Mucosa of stomach (tissue), 1 donor: ENCODE measurements around the gene FAM53B.

Experiments
- H3K27me3 ChIP-seq: one replicate; pipeline ENCODE4 v1.7.0; 2013; ENCODE audit warnings: mild to moderate bottlenecking, low read length; ENCODE audit not compliant: control insufficient read depth, insufficient read depth
- H3K36me3 ChIP-seq: one replicate; pipeline ENCODE4 v1.7.0; 2013; ENCODE audit warnings: low read length; ENCODE audit not compliant: control insufficient read depth, insufficient read depth
- H3K4me1 ChIP-seq: one replicate; pipeline ENCODE4 v1.7.0; 2013; ENCODE audit warnings: mild to moderate bottlenecking, low read length; ENCODE audit not compliant: control insufficient read depth, insufficient read depth
- H3K4me3 ChIP-seq: one replicate; pipeline ENCODE4 v1.7.0; 2013; ENCODE audit warnings: low read length
- H3K9ac ChIP-seq: one replicate; pipeline ENCODE4 v1.7.0; 2013; ENCODE audit warnings: mild to moderate bottlenecking, low read length, moderate library complexity
- H3K9me3 ChIP-seq: one replicate; pipeline ENCODE4 v1.7.0; 2013; ENCODE audit warnings: mild to moderate bottlenecking, low read length, moderate library complexity; ENCODE audit not compliant: control insufficient read depth
- donor health status: Pancreatic carcinoma.

The FAM53B gene

DNA sequence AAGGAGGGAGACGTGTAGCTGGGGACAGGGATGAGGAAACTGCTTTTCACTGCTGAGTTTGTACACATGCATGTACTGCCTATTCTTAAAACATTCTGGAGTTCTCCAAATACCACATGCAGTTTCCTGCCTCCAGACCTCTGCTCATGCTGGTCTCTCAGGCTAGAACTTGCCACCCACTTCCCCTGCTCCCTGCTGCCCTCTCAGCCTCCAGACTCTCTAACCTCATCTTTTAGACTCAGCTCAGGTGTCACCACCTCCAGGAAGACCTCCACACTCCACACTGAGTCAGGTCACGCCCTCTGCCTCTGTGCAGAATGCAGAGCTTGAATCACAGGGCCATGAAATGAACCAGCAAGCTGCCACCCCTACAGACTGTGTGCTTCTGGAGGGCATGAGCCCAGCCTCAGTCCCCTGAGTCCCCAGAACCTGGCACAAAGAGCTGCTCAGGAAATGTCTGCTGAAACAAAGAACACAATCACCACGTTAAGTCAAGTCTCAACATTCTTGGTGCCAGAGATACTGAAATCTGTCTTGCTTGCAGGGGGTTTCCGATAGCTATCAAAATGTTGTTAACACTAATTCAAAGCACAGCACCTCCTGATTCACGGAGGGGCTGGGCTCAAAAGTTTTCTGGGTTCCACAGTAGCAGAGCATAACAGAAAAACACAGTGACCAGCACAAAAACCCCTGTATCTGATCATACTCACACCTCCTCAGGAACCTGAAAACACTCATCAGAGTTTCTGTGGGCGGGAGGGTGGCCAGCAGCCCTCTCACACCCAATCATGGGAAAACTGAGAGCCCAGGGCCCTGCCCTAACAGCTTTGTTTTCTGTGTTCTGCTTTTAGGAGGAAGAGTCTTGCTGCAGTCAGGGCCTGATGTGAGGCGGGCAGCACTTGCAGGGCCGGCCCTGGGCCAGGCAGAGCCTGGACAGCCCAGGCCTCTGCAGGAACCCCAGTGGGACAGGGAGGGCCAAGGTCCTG, 21.1 kb downstream of the FAM53B start:
- Histone ChIP-seq H3K4me1 (peaks cover 66% of the 10 kb centered on the region), H3K9me3 (no peaks in the 10 kb centered on the region), H3K9ac (peak overlapping the region; percentile 22), H3K4me3 (no peak overlapping the region), H3K36me3 (no peaks in the 10 kb centered on the region), H3K27me3 (no peaks in the 10 kb centered on the region)

DNA sequence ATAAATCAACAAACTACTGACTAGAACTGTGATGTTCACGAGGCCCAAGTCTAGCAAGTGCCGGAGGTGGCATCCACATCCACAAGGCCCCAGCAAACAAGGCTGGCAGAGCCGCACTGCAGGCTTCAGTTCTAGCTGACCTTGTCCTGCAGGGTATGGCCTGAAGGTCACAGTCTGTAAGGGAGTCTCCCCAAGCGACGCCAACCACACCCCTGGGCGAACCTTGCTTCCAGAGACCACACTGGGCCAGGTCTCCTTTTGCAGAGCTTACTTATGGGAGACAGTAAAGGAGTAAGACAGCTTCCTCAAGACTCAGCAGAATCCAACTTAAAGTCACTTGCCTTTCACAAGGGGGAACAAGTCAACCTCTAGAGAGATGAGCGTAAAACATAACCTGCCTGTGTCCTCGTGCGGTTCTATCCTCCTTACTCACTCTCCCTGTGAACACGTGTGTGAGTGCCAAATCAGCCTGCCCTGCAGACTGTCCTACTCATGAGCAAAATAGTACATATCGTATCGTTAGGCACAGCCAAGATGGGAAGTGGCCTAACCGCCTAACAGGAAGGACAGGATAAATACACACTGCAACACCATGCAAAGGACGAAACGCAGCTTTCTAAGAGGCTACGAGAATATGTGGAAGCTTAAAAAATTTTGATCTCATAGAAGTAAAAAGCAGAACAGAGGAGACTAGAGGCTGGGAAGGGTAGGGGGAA, 22.7 kb downstream of the FAM53B start:
- Histone ChIP-seq H3K4me1 (peaks cover 63% of the 10 kb centered on the region), H3K27me3 (no peaks in the 10 kb centered on the region), H3K4me3 (no peak overlapping the region), H3K36me3 (no peaks in the 10 kb centered on the region), H3K9me3 (no peaks in the 10 kb centered on the region), H3K9ac (no peak overlapping the region)

DNA sequence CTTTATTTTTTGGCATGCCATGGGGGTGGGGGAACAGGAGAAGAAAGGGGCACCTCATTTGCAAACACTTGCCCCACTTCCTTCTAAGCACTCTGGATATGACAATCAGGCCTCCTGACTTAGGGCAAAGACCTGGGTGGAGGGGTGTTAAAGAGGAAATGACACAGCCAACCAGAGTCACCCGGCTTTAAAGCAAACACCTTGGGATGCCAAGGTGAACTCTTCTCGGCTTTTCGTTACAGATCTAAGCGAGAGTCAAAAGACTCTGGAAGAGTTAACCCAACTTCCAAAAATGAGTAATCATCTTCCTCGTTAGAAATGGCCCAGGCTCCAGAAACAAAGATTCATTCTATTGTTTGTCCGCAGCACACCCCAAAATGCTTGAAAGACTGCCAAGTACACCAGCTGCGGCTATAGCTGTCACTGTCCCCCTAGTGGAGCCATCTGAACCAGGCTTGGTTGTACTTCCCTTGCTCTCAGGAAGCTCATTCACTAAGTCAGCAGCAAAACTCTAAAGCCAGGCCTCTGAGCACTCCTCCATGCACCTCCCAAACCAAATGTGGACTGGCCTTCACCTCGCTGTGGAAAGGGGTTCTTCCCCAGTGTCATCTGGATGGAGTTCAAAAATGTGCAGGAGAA, 24.8 kb downstream of the FAM53B start:
- H3K36me3 ChIP-seq: no peaks in the 10 kb centered on the region
- no peaks in the 10 kb centered on the region for H3K27me3 ChIP-seq
- H3K4me3 ChIP-seq: no peak overlapping the region
- peaks cover 58% of the 10 kb centered on the region for H3K4me1 ChIP-seq
- no peaks in the 10 kb centered on the region for H3K9me3 ChIP-seq
- H3K9ac ChIP-seq: no peak overlapping the region

DNA sequence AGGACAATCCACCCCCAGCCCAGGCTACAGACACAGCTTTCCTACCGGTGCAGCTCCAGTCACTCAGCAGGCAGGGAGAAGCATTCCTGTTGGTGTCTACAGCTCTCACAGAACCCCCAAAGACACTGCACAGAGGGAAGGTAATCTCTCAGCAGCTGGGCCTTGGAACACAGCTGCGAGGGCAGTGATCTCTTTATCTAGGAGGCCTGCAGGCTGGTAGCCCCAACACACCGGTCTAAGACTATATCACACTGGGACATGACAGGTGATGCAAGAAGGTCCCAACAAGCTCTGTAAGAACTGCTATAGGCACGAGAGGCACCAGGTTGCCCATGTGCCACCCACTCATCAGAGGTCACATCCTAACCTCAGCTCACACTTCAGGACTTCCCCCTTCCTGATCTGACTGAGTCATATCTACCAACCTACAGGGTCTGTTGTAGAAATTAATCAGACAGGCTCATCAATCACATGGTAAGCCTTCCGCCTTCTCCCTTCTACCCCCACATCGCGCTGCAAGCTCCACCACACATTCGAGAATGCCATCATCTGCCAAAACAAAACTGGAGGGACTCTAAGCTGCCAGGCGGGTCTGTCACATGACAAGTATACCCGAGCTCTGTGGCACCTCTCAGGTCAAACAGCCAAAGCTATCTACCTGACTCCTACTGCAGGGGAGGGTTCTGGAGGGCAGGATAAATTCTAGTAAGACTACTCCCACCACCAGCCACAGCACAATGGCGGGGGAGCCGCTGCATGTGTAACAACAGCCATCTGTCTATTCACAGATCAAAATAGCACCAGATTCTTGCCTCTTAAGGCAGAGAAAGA, 26.1 kb downstream of the FAM53B start:
- no peaks in the 10 kb centered on the region for H3K27me3 ChIP-seq
- H3K4me1 ChIP-seq: peaks cover 46% of the 10 kb centered on the region
- H3K9ac ChIP-seq: no peak overlapping the region
- no peaks in the 10 kb centered on the region for H3K9me3 ChIP-seq
- H3K36me3 ChIP-seq: no peaks in the 10 kb centered on the region
- no peak overlapping the region for H3K4me3 ChIP-seq

DNA sequence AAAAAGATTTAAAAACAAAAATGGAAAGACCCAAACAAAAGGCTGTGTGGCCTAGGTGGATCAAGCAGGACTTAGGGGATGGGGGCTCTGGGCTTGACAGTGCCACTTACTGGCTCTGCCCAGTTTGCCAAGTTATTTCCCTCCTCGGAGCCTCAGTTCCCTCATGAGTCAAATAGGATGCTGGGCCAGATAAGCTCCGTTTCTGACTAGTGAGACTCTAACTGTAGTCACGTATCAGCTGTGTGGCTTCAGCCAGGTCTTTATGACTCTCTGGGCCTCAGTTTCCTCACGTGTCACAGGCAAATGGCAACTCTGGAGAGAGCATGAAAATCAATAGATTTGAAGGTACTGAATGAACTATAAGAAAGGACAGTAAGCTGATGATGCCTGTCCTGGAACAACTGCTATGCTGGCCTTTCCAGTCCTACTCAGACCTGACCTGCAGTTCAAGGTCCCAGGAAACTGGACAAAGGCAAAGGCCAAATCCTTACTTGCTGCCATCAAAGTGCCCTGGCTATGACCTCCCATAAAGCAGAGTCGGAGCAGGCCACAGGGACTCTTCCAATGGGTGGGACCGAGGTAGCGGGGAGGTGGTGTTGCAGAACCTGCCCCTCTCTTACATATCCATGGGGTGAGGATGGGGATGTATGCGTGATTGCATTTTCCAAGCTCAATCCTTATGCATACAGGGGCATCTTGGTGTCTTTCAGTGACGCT, 27.0 kb downstream of the FAM53B start:
- Histone ChIP-seq H3K9ac (no peak overlapping the region), H3K9me3 (no peaks in the 10 kb centered on the region), H3K4me1 (peaks cover 42% of the 10 kb centered on the region), H3K36me3 (no peaks in the 10 kb centered on the region), H3K27me3 (no peaks in the 10 kb centered on the region), H3K4me3 (no peak overlapping the region)

DNA sequence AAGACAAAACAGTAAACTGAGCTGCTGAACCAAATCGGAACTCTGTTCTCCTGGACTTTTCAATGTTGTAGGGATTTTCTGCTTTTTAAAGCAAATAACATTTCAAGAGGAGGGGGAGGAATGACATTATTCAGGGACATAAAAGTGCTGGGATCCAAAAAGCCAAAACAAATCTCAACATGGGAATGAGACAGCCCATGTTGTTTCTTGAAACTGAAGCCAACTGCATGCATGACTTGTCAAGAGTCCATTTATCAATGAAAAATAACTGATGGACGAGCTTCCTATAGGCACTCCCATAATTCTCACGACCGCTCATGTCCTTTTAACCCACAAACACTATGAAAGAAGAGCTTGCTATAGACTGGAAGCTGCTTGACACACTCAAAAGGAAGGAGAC, 27.8 kb downstream of the FAM53B start:
- no peaks in the 10 kb centered on the region for H3K9me3 ChIP-seq
- no peak overlapping the region for H3K9ac ChIP-seq
- H3K36me3 ChIP-seq: no peaks in the 10 kb centered on the region
- peaks cover 36% of the 10 kb centered on the region for H3K4me1 ChIP-seq
- no peaks in the 10 kb centered on the region for H3K27me3 ChIP-seq
- no peak overlapping the region for H3K4me3 ChIP-seq

DNA sequence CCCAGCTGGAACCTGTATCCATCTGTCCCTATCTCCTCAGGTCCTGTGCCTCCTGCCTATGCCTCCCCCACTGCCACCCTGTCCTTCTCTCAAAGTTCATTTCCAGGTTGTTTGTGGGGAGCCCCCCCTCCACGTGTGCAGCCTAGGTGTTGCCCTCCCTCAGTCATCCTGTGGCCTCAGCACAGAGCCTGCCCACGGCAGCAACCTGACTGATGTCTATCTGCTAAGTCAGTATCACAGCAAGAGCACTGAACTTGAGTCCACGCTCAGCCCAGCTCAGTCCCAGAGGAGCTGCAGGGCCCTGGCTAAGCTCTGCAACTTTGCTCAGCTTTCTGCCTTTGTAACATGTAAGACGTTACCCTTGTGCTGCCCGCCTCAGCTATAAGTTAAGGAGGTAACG, 28.7 kb downstream of the FAM53B start:
- H3K36me3 ChIP-seq: no peaks in the 10 kb centered on the region
- peaks cover 36% of the 10 kb centered on the region for H3K4me1 ChIP-seq
- no peaks in the 10 kb centered on the region for H3K27me3 ChIP-seq
- H3K4me3 ChIP-seq: no peak overlapping the region
- no peak overlapping the region for H3K9ac ChIP-seq
- H3K9me3 ChIP-seq: no peaks in the 10 kb centered on the region

DNA sequence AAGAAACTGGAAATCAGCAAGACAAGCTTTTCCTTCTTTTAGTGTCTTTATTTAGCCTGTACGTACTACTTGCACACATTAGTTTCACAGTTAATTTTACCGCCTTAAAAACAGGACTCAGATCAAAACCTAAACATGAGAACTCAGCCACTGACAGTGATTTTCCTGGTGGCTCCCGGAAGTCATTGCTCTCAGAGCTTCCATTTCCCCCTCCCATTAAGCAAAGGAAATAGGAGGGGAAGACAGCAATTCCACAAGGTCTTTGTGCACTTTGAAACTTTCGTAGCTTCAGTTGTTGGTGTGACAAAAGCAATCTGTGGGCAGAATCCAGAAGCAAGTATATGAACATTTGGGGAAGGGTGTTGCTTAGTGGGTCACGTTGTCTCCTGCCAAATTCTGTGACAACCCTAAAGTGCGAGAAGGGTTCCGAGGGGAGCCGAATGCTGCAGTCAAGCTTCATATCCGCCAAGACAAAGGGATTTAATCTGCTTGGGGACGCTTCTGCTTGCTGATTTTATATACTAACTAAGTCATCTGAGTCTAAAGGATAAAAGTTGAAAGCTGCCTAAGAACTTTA, 30.4 kb downstream of the FAM53B start:
- Histone ChIP-seq H3K4me1 (peaks cover 38% of the 10 kb centered on the region), H3K9ac (no peak overlapping the region), H3K36me3 (no peaks in the 10 kb centered on the region), H3K27me3 (no peaks in the 10 kb centered on the region), H3K4me3 (no peak overlapping the region), H3K9me3 (no peaks in the 10 kb centered on the region)

DNA sequence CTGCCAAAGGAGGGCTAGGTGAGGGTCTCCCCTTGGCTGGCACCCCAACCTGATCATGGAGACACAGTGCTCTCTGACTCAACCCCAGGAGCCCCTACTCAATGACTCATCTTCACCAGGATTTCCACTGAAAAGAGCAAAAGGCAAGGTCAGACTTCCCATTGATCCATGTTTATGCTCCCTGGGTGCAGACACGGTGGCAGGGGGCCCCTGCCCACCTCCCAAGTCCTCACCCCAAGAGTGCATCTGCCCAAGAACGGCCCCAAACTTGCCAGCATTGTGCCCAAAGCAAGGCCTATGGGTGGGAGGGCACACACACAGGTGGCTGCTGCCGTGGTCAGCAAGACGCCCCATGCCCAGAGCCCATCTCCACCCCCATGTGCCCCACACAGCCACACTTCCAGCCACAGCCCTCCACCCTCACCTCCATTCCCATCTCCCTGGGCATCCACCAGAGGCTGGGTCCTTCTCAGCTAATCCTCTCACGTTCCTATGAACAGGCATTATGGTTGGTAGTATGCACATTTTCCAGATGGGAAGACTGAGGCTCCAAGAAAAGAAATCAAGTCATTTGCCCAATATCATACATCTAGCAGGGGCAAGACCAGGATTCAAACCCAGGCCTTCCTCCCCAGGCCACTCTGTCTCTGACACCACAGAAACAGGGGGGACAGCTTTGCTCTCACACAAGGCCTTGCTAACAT, 31.3 kb downstream of the FAM53B start:
- H3K4me3 ChIP-seq: no peak overlapping the region
- H3K9me3 ChIP-seq: no peaks in the 10 kb centered on the region
- H3K27me3 ChIP-seq: no peaks in the 10 kb centered on the region
- peaks cover 38% of the 10 kb centered on the region for H3K4me1 ChIP-seq
- H3K9ac ChIP-seq: no peak overlapping the region
- no peaks in the 10 kb centered on the region for H3K36me3 ChIP-seq

DNA sequence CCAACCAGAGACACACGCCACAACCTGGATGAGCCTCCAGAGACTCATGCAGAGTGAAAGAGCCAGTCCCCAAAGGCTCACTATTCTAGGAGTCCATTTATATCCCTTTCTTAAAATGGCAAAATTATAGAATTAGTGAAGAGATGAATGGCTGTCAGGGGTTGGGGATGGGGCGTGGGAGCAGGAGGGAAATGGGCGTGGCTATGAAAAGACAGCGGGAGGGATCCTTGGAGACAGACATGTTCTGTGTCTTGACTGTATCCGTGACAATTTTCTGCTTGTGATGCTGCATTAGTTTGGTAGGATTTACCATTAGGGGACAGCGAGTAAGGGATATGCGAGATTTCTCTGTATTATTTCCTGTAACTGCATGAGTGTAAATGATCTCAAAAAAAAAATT, 33.0 kb downstream of the FAM53B start:
- H3K4me3 ChIP-seq: no peak overlapping the region
- H3K36me3 ChIP-seq: no peaks in the 10 kb centered on the region
- peaks cover 53% of the 10 kb centered on the region for H3K4me1 ChIP-seq
- H3K9ac ChIP-seq: no peak overlapping the region
- H3K27me3 ChIP-seq: no peaks in the 10 kb centered on the region
- H3K9me3 ChIP-seq: no peaks in the 10 kb centered on the region
